Measurements from ENCODE around the gene CRPPA. TPM values are rescaled to one million over a fixed set of nuclear protein-coding genes. Genes with fewer than 3 reads are reported as not detected.

Gene CRPPA
- total RNA-seq, 1 donor from 2014 or later = 3.8 TPM

GRCh38 chr7:16422917-16423316 is 1.6 kb upstream of the CRPPA start:
- DNase-seq (ENCODE audit: low spot score, unreplicated experiment) = no peak
- H3K36me3 Mint-ChIP-seq (ENCODE audit: insufficient read depth) = no peaks in the 10 kb centered on the region
- peaks cover 18% of the 10 kb centered on the region for H3K4me1 Mint-ChIP-seq (ENCODE audit: low read depth)
- H3K4me3 Mint-ChIP-seq (ENCODE audit: low read depth) = no peak overlapping the region
- TF ChIP-seq, protein P1, sequence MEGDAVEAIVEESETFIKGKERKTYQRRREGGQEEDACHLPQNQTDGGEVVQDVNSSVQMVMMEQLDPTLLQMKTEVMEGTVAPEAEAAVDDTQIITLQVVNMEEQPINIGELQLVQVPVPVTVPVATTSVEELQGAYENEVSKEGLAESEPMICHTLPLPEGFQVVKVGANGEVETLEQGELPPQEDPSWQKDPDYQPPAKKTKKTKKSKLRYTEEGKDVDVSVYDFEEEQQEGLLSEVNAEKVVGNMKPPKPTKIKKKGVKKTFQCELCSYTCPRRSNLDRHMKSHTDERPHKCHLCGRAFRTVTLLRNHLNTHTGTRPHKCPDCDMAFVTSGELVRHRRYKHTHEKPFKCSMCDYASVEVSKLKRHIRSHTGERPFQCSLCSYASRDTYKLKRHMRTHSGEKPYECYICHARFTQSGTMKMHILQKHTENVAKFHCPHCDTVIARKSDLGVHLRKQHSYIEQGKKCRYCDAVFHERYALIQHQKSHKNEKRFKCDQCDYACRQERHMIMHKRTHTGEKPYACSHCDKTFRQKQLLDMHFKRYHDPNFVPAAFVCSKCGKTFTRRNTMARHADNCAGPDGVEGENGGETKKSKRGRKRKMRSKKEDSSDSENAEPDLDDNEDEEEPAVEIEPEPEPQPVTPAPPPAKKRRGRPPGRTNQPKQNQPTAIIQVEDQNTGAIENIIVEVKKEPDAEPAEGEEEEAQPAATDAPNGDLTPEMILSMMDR (IDR thresholded peaks at IDR 0.05; ENCODE audit: unreplicated experiment) = no peak
- H3K27ac Mint-ChIP-seq = no peak overlapping the region
- no peaks in the 10 kb centered on the region for H3K27me3 Mint-ChIP-seq
- H3K9me3 Mint-ChIP-seq (ENCODE audit: low read depth) = no peaks in the 10 kb centered on the region

GRCh38 chr7:16422103-16422435 is 731 bp upstream of the CRPPA start:
- peaks cover 18% of the 10 kb centered on the region for H3K4me1 Mint-ChIP-seq (ENCODE audit: low read depth)
- H3K36me3 Mint-ChIP-seq (ENCODE audit: insufficient read depth) = no peaks in the 10 kb centered on the region
- no peaks in the 10 kb centered on the region for H3K27me3 Mint-ChIP-seq
- DNase-seq (ENCODE audit: low spot score, unreplicated experiment) = no peak
- H3K4me3 Mint-ChIP-seq (ENCODE audit: low read depth) = peak overlapping the region; percentile 73
- no peaks in the 10 kb centered on the region for H3K9me3 Mint-ChIP-seq (ENCODE audit: low read depth)
- TF ChIP-seq, protein P1 (IDR thresholded peaks at IDR 0.05; ENCODE audit: unreplicated experiment) = no peak
- H3K27ac Mint-ChIP-seq = peak overlapping the region; percentile 94

- H3K27ac Mint-ChIP-seq = peak overlapping the region; percentile 99
- peaks cover 18% of the 10 kb centered on the region for H3K4me1 Mint-ChIP-seq (ENCODE audit: low read depth)
- TF ChIP-seq, protein P1 (IDR thresholded peaks at IDR 0.05; ENCODE audit: unreplicated experiment) = peak; percentile 57
- no peaks in the 10 kb centered on the region for H3K9me3 Mint-ChIP-seq (ENCODE audit: low read depth)
- DNase-seq (ENCODE audit: low spot score, unreplicated experiment) = peak; percentile 68
- H3K27me3 Mint-ChIP-seq = no peaks in the 10 kb centered on the region
- no peaks in the 10 kb centered on the region for H3K36me3 Mint-ChIP-seq (ENCODE audit: insufficient read depth)
- H3K4me3 Mint-ChIP-seq (ENCODE audit: low read depth) = peak overlapping the region; percentile 88
Measured at GRCh38 chr7:16420649-16421332, 547 bp downstream of the CRPPA start.

GRCh38 chr7:16420329-16420648 is 1.0 kb downstream of the CRPPA start:
- Mint-ChIP-seq H3K9me3 (ENCODE audit: low read depth) (no peaks in the 10 kb centered on the region), H3K4me1 (ENCODE audit: low read depth) (peaks cover 18% of the 10 kb centered on the region), H3K36me3 (ENCODE audit: insufficient read depth) (no peaks in the 10 kb centered on the region), H3K4me3 (ENCODE audit: low read depth) (peak overlapping the region; percentile 88), H3K27me3 (no peaks in the 10 kb centered on the region), H3K27ac (peak overlapping the region; percentile 99)
- TF ChIP-seq, protein P1 (IDR thresholded peaks at IDR 0.05; ENCODE audit: unreplicated experiment) = no peak
- DNase-seq (ENCODE audit: low spot score, unreplicated experiment) = no peak

DNA sequence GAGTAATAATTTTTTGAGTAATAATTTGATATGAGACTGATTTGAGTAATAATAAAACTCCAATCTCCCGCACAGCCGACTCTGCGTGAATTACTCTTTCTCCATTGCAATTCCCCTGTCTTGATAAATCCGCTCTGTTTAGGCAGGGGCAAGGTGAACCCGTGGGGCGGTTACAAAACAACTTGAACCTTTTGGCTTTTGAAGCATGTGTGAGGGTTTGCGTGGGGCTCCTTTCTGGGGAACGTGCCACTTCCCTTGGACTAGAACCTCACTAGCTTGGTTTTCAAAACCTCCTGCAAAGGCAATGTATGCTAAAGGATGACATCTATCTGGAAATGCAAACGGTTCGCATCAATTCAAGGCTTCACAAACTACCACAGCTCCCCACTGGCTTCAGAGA is 1.5 kb downstream of the CRPPA start:
- TF ChIP-seq, protein P1 (IDR thresholded peaks at IDR 0.05; ENCODE audit: unreplicated experiment) = no peak
- no peaks in the 10 kb centered on the region for H3K27me3 Mint-ChIP-seq
- no peaks in the 10 kb centered on the region for H3K36me3 Mint-ChIP-seq (ENCODE audit: insufficient read depth)
- H3K4me1 Mint-ChIP-seq (ENCODE audit: low read depth) = peaks cover 18% of the 10 kb centered on the region
- DNase-seq (ENCODE audit: low spot score, unreplicated experiment) = no peak
- H3K4me3 Mint-ChIP-seq (ENCODE audit: low read depth) = peak overlapping the region; percentile 88
- no peaks in the 10 kb centered on the region for H3K9me3 Mint-ChIP-seq (ENCODE audit: low read depth)
- peak overlapping the region; percentile 99 for H3K27ac Mint-ChIP-seq

Measured in progenitor cell of endocrine pancreas (in vitro differentiated cells).